SU-DHL-6 (cell line): ENCODE measurements around the gene GHRHR.

Source experiments
- H2AFZ ChIP-seq: fragments of 200-600 bp; sonication (generic); 2 replicates; pipeline ENCODE4 v1.6.1; 2014; ENCODE audit warnings: low read depth, mild to moderate bottlenecking, moderate library complexity, mixed read lengths, antibody characterized with exemption, low read length; ENCODE audit not compliant: severe bottlenecking
- H3F3A ChIP-seq: fragments of 200-600 bp; shearing (Covaris generic); 2 replicates; pipeline ENCODE4 v1.6.0; 2016; ENCODE audit warnings: antibody characterized with exemption, mild to moderate bottlenecking; ENCODE audit not compliant: insufficient read depth
- H3K27ac ChIP-seq: fragments of 200-600 bp; sonication (generic); 2 replicates; pipeline ENCODE4 v1.5.1; 2016; ENCODE audit warnings: low read depth, mild to moderate bottlenecking, low read length, moderate library complexity, mixed read lengths
- H3K27me3 ChIP-seq: fragments of 200-600 bp; sonication (generic), shearing (Covaris generic); 2 replicates; pipeline ENCODE4 v1.6.0; 2014; ENCODE audit warnings: mild to moderate bottlenecking, low read length
- H3K36me3 ChIP-seq: fragments of 200-600 bp; sonication (generic); 2 replicates; pipeline ENCODE4 v1.6.1; 2014; ENCODE audit warnings: mild to moderate bottlenecking, low read length, mixed read lengths
- H3K4me2 ChIP-seq: fragments of 300-600, 200-600 bp; shearing (Covaris generic), sonication (generic); 2 replicates; pipeline ENCODE4 v1.6.0; 2014; ENCODE audit warnings: low read length, low read depth, mild to moderate bottlenecking; ENCODE audit not compliant: poor library complexity, severe bottlenecking
- H3K4me3 ChIP-seq: fragments of 200-600 bp; sonication (generic); 2 replicates; pipeline ENCODE4 v1.5.1; 2014; ENCODE audit warnings: antibody characterized with exemption, low read length, mild to moderate bottlenecking, mixed read lengths; ENCODE audit not compliant: insufficient read depth, poor library complexity, severe bottlenecking
- H3K79me2 ChIP-seq: fragments of 200-600 bp; sonication (generic); 2 replicates; pipeline ENCODE4 v1.6.1; 2014; ENCODE audit warnings: mild to moderate bottlenecking, low read length, moderate library complexity; ENCODE audit not compliant: insufficient read depth
- H3K9ac ChIP-seq: fragments of 200-600 bp; sonication (generic); 2 replicates; pipeline ENCODE4 v1.7.0; 2014; ENCODE audit warnings: mild to moderate bottlenecking, low read length
- H3K9me2 ChIP-seq: fragments of 200-600 bp; sonication (generic); replicated peaks from 2 replicates; pipeline ENCODE4 v1.6.1; 2014; ENCODE audit warnings: low read length; ENCODE audit not compliant: insufficient read depth
- H3K9me3 ChIP-seq: fragments of 200-600 bp; sonication (generic); 2 replicates; pipeline ENCODE4 v1.6.1; 2014; ENCODE audit warnings: low read length, mixed read lengths; ENCODE audit not compliant: insufficient read depth
- H4K20me1 ChIP-seq: fragments of 200-600 bp; sonication (generic); 2 replicates; pipeline ENCODE4 v1.6.1; 2014; ENCODE audit warnings: low read depth, mild to moderate bottlenecking, antibody characterized with exemption, low read length, moderate library complexity, mixed read lengths
- EZH2phosphoT487 ChIP-seq: fragments of 200-600 bp; sonication (generic), shearing (Covaris generic); conservative IDR thresholded peaks from 2 replicates; pipeline ENCODE4 v1.6.1; 2018; ENCODE audit warnings: mild to moderate bottlenecking, antibody characterized with exemption, low read length, moderate library complexity, mixed read lengths
- TF ChIP-seq, protein P1 (sequence below): fragments of 200-600 bp; sonication (generic); IDR thresholded peaks from one replicate; pipeline ENCODE4 v1.5.1; 2017; ENCODE audit warnings: antibody characterized with exemption, mild to moderate bottlenecking, low read length, moderate library complexity; ENCODE audit not compliant: insufficient read depth, poor library complexity, severe bottlenecking

Gene GHRHR

GRCh38 chr7:30925117-30925516, 38.6 kb upstream of the GHRHR start:
- Histone ChIP-seq H3K4me2 (no peak overlapping the region), H3K9me2 (no peaks in the 10 kb centered on the region), H2AFZ (no peak overlapping the region), H3K79me2 (no peaks in the 10 kb centered on the region), H3K9me3 (no peaks in the 10 kb centered on the region), H3F3A (no peaks in the 10 kb centered on the region), H3K27me3 (no peaks in the 10 kb centered on the region), H4K20me1 (no peaks in the 10 kb centered on the region), H3K4me3 (no peak overlapping the region), H3K9ac (no peak overlapping the region), H3K27ac (no peak overlapping the region), H3K36me3 (no peaks in the 10 kb centered on the region)
- no peak for TF ChIP-seq EZH2phosphoT487
- TF ChIP-seq, protein P1, sequence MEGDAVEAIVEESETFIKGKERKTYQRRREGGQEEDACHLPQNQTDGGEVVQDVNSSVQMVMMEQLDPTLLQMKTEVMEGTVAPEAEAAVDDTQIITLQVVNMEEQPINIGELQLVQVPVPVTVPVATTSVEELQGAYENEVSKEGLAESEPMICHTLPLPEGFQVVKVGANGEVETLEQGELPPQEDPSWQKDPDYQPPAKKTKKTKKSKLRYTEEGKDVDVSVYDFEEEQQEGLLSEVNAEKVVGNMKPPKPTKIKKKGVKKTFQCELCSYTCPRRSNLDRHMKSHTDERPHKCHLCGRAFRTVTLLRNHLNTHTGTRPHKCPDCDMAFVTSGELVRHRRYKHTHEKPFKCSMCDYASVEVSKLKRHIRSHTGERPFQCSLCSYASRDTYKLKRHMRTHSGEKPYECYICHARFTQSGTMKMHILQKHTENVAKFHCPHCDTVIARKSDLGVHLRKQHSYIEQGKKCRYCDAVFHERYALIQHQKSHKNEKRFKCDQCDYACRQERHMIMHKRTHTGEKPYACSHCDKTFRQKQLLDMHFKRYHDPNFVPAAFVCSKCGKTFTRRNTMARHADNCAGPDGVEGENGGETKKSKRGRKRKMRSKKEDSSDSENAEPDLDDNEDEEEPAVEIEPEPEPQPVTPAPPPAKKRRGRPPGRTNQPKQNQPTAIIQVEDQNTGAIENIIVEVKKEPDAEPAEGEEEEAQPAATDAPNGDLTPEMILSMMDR, result no peak

- Histone ChIP-seq H3K9ac (no peak overlapping the region), H3K36me3 (no peaks in the 10 kb centered on the region), H3K27me3 (no peaks in the 10 kb centered on the region; the same call in 1 of the 2 replicates), H3K4me3 (no peak overlapping the region), H4K20me1 (no peaks in the 10 kb centered on the region), H3K4me2 (no peak overlapping the region), H3K79me2 (no peaks in the 10 kb centered on the region), H3K27ac (no peak overlapping the region), H2AFZ (no peak overlapping the region), H3F3A (no peaks in the 10 kb centered on the region), H3K9me2 (no peaks in the 10 kb centered on the region), H3K9me3 (no peaks in the 10 kb centered on the region)
- TF ChIP-seq, protein P1, result no peak
- no peak for TF ChIP-seq EZH2phosphoT487
Observed at GRCh38 chr7:30925913-30926312, 37.8 kb upstream of the GHRHR start.

DNA sequence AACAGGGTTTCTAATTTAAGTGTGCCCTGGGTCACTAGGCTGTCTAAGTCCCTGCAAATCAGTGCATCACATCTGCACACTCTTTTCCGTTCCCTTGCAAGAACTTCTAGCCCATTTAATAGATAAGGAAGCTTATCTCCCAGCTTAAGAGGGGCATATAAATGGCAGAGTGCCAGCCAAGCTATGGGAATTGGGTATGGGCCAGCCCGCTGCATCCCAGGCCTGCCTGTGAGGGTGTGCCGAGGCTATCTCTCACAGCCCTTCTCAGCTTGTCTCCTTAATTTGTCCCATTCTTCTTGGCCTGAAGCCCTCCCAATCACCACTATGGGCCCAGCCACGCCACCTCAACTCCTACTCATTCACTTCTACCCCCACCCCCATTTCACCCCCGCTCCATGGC, 37.4 kb upstream of the GHRHR start:
- TF ChIP-seq, protein P1, result no peak
- TF ChIP-seq EZH2phosphoT487, result no peak
- no peaks in the 10 kb centered on the region; the same call in 1 of the 2 replicates for H3K27me3 ChIP-seq

More for the DNA sequence above, 37.4 kb upstream of the GHRHR start:
- no peaks in the 10 kb centered on the region for H3K9me2 ChIP-seq
- H3K4me2 ChIP-seq, result no peak overlapping the region
- H3K36me3 ChIP-seq, result no peaks in the 10 kb centered on the region
- no peak overlapping the region for H3K27ac ChIP-seq
- H2AFZ ChIP-seq, result no peak overlapping the region
- no peak overlapping the region for H3K4me3 ChIP-seq
- no peaks in the 10 kb centered on the region for H3K9me3 ChIP-seq
- H4K20me1 ChIP-seq, result no peaks in the 10 kb centered on the region
- no peak overlapping the region for H3K9ac ChIP-seq
- no peaks in the 10 kb centered on the region for H3F3A ChIP-seq
- no peaks in the 10 kb centered on the region for H3K79me2 ChIP-seq
